COLO829 (cell line): Measurements from ENCODE around the gene SCFD2.
"Not testable (repeated sequence)": the region's sequence is repeated elsewhere in the genome, so short reads cannot be mapped to it uniquely, and the experiment has no call there.

Experiments
- DNase-seq: peaks from one replicate; pipeline ENCODE4 v3.0.0; 2012; ENCODE audit warnings: low spot score

The SCFD2 gene

DNA sequence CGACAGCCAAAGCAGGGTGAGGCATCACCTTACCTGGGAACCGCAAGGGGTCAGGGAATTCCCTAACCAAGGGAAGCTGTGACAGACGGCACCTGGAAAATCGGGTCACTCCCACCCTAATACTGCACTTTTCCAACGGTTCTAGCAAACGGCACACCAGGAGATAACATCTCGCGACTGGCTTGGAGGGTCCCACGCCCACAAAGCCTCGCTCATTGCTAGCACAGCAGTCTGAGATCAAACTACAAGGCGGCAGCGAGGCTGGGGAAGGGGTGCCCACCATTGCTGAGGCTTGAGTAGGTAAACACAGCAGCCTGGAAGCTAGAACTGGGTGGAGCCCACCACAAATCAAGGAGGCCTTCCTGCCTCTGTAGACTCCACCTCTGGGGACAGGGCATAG lies 25.7 kb downstream of the SCFD2 start:
- DNase-seq = not testable (repeated sequence)

DNA sequence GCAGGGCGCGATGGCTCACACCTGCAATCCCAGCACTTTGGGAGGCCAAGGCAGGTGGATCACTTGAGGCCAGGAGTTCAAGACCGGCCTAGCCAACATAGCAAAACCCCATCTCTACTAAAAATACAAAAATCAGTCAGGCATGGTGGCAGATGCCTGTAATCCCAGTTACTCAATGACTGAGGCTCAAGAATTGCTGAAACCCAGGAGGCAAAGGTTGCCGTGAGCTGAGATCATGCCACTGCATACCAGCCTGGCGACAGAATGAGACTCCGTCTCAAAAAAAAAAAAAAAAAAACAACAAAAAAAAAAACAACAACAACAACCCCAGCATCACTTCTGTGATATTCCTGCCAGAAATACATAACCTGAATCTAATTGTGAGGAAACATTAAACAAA lies 30.9 kb downstream of the SCFD2 start:
- not testable (repeated sequence) for DNase-seq

DNA sequence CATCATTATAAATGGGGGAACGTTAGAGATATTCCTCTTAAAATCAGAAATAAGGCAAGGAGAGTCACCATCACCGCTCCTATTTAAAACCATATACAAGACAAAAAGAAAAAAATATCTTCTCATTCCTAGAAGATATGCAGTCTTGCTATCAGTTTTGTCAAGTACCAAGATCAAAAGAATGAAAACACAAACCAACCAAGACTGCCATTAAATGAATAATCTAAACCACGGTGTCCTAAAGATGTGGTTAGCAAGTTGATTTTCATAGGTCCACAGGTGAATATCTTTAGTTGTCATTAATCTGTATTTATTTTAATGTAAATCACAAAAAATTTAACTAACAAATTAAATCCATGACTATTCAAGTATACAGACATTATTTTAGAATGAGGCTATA lies 39.3 kb downstream of the SCFD2 start:
- no peak for DNase-seq

DNA sequence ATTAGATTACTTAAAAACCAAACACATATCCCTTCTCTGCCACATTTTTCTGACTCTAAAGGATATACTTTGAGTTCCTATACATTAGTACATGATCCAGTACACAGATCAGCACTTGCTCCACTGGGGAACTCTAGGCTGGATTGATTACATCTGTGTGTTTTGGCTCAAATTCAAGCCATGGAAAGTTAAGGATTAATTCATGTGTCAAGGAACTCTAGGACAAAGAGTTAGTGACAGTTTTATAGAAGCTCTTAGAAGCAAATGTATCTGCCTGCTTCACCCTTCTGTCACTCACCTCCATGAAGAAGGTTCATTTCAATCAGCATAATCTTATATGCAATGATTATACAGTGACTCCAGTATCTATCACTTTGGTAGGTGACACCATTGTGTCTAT lies 43.2 kb downstream of the SCFD2 start:
- no peak for DNase-seq

DNA sequence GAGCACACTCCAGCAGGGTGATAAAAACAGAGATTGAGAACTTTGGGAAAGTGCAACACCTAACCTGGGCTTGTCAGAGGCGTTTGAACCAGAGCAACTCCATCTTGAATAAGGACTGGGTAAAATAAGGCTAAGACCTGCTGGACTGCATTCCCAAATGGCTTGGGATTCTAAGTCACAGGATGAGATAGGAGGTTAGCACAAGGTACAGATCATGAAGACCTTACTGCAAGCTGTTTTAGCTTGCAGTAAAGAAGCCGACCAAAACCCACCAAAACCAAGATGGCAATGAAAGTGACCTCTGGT lies 43.9 kb downstream of the SCFD2 start:
- no peak for DNase-seq

DNA sequence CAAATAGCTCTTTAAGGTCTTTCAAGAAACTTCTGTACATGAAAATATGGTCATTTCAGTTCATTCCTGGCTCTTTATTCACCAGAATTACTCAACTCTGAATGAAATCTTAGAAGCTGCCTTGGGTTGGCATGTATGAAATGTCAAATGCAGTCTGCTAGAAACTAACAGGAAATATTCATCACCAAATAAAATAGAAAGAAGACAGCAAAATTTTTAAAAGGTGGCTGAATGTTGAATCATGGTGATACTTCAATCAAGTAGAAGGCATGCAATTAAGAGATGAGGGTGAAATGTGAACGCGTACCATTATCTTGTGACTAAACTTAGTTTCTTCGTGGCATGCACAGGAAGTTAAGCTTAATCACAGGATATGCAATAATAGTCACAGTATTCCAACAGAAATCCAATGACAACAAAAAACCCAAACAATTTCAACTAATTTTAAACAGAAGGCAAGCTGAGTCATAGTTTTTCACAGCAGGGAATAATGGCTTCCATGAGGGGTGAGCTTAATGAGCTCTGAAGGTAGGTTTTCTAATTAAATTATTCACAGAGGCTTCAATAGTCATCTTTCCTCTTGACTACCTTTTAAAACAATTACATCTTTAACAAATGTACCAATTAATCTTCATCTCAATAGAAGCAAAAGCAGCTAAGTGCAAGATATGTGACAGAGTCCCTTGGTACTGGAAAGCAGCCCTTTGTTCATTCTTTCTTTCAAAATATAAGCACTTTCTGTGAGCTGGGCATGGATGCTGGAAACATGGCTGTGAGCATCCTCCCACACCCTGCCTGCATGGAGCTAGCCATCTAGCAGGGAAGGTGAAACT lies 44.5 kb downstream of the SCFD2 start:
- DNase-seq = peak; percentile 89

DNA sequence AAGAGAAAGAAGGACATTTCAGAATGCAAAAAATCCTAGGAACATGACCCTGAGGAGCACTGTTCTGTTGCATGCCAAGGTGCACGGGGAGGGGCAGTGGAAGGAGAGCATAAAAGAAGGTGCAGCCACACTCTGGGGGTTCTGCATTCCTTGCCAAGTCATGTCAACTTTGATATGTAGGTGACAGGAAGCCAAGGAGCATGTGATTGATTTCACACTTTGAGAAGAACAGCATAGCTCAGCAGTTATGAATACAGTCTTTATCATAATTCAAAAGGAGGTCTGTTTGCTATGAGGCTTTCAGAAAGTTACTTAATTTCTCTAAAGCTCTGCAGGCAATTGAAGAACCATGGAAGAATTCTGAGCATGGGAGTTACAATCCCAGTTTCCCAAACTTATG lies 50.6 kb downstream of the SCFD2 start:
- DNase-seq = peak; percentile 89

DNA sequence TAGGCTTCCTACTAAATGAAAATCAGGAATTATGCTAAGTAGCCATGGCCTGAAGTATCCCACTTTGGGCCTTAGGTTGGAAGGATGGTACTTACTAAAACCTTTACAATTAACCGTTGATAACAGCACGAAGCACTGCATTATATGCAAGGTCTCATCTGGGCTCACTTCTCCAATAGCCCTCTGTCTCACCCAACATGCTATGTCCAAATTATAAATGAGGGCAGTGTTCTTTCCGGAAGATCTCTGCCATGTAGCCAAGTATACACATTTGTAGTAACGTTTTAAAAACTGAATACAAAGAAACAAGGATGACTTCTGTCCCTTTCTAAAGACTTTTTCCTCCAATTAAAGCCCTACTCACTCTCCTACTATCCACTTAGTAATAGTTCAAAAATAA lies 51.6 kb downstream of the SCFD2 start:
- DNase-seq = peak; percentile 85

DNA sequence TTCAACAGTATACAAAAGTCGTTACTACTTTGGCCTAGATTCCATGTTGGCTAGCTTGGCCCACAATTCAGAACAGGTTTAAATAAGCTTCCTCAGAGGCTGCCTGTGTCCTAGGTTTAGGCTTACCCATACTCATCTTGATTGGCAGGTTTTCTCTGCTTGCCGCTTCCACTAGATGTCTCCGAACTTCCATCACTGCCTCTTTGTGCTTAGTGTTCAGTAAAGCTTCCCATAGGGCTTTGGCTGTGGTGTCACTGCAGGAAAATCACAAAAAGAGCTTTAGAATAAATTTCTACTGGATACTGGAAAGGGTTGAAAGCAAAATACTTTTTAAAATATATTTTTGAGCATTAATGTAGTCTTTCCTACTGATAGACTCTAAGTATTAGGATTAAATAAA lies 52.4 kb downstream of the SCFD2 start:
- peak; percentile 90 for DNase-seq

DNA sequence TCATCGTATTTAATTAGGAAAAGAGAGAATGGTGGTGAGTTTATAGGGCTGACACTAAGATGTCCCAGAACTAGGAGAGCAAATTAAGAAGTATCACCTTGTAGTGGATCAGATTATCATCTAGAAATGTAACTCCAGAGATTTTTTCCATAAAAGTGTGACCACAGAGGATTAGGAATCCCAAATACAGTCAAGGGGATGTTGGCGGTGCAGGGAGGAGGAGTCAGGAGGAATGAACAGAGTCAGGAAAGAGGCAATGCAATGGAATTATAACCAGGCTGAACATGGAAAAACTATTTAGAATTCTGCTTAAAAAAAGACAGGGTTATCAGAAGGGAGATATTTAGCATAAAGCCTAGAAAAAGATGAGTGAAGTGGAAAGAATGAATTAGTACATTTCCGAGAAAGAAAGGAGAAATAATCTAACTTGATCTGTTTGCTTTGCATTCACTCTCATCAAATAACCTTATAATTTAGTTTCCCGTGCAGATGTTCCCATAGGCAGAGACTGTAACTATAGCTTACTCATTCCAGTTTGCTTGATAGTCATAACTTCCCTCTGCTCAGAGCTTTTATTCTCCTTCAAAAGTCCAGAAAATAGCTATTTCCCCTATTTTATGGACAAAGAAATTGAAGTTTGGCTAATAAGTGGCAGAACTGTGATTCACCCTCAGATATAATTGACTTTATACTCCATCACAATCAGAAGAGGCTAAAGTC lies 56.4 kb downstream of the SCFD2 start:
- no peak for DNase-seq

DNA sequence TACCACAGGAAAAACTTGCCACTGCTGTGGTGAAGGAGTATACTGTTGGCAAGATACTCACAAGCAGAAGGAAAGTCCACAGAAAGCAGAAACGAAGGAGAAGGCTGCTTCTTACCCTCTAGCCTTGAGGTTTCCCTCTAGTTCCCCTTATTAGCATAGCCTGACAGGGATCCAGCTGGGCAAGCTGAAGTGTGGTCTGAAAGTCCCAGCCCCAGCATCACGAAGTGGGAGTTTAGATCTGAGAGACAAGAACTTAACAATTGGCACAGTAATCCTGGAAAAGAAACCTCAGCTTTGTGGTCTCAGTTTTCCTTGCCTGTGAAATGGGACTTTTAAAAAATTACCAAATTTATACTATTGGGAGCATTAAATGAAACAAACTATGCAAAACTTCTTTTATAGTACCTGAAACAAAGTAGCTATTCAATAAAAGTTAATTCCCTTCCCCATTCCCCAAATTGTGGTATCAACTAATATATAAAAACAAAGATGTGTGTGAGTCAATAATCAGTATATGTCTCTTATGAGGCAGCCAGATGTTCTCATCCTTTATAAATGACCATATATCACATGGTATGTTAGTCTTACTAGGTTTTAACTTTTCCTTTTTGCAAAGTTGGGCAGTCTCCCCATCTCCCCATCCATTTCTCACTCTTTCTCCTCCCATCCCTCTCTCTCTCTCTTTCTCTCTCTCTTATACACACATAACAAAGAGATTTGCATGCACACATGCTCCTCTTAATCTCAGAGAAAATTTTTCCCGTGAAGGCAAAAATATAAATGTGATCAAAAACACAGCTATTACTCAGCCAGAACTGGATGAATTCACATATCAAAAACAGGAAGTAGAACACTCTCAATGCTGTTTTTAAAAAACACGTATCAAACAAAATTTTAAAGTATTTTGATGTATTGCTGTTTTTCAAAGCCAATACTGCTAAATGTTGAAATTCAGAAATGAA lies 57.8 kb downstream of the SCFD2 start:
- no peak for DNase-seq

DNA sequence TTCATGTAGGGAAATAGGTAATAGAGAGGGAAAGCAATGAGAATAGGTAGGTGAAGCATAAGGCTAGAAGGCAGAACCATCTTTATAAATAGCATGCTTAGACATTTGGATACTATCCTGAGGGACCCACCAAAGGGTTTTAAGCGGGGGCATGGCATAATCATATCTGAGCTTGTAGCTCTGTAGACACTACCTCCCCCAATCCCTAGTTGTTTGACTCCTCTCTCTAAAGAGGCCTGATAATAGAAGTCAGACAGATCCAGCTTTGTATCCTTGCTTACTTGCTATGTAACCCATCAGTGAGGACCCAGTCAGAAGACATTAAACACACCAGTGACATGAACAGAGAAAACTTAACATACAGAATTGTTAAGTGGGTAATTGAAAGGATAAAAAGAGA lies 58.7 kb downstream of the SCFD2 start:
- no peak for DNase-seq

DNA sequence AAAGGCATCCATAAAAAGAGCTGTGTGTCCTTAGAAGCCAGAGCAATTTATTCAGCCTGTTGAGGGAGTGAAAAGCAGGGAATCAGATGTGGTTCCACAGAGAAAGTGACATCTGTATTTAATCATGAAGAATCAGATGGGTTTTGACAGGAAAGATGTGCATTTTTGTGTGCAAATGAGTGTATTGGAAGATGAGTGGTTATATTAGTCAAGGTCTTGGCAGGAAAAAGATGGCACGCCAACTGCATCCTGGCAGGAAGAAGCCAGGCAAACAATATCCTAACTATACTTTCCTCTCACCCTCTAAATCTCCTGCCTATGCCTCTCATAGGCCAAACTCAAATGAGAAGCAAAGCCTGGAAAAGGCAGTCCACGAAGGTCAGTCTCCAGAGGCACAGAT lies 59.1 kb downstream of the SCFD2 start:
- DNase-seq = no peak

DNA sequence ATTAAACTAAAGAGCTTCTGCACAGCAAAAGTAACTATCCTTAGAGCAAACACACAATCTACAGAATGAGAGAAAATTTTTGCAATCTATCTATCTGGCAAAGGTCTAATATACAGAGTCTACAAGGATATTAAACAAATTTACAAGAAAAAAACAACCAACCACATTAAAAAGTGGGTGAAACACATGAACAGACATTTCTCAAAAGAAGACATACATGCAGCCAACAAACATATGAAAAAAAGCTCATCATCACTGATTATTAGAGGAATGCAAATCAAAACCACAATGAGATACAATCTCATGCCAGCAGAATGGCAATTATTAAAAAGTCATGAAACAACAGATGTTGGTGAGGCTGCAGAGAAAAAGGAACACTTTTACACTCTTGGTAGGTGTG lies 73.7 kb downstream of the SCFD2 start:
- DNase-seq = not testable (repeated sequence)

DNA sequence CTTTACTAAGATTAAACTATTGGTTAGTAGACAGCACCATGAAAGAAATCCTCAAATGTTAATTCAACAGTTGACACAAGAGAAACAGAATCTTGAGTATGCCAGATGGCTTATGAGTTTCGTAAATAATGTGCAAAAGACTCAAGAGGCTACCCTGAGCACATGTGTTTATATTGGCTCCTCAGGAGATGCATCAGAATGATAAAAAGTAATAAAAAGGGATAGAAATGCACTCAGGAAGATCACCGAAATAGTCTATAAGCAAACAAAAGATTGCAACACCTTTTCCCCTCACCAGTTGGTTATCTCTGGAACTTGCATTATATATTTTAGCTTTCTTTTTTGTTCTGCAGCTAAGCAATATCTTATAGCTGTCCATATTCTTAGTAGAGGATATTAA lies 84.4 kb downstream of the SCFD2 start:
- no peak for DNase-seq

DNA sequence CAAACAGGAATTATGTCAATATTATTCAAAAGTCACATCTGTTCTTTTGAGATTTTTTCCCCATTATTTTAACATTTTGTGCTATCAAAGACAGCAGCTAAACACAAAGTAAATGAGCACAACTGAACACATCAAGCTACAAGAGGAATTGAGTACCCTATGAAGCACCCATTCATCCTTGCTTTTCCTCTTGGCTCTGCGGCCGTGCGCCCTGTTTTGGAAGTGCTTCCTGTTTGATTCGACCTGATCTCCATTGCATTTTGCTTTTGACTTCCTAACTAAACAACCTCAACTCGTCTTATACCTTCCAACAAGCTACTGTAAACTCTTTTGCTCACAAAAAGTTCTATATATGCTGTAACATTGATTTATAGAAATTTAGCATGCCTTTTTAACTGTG lies 85.0 kb downstream of the SCFD2 start:
- no peak for DNase-seq

DNA sequence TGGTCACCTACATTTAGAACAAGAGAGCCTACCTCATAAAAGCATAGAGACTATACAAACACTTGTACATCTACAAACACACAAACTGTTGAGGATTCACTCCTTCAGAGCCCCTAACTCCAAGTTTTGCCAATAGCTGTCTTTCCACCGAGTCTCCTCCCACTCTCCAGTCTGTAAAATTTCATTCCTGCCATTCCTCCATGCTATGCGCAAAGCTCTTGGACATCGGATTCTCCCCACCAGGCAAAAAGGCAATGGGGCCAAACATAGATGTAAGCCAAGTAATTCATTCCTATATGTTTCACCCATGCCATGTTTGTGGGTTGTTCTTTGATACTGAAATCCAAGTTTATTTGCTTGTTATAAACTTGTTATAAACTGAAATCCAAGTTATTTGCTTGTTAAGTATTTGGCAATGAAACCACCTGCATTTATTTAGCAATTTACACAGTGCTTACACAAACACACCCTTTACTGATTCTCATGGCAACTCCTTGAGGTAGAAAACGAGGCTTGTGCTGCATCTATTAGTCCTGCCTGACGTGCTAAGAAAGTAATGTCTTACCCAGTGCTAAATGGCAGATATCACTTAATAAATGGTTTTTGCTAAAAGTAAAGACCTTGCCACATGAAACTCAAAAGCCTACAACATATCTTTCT lies 91.1 kb downstream of the SCFD2 start:
- no peak for DNase-seq

DNA sequence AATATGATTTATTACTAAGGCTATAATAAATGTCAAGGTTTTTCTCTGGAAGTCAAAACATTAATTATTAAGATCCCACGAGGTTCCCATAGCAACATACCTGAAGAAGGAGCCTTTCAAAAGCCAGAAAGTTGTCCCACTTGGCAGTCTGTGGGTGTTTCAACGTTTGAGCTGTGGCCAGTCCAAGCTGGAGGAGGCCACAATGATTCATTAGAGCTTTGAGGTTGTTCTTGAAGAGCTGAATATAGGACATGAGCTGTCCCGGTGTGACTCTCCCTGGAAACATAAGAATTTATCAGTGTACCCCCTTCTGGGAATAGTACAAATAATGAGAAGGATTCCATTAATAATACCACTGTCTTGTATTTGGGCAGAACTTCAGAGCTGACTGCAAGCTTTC lies 92.1 kb downstream of the SCFD2 start:
- DNase-seq = no peak

DNA sequence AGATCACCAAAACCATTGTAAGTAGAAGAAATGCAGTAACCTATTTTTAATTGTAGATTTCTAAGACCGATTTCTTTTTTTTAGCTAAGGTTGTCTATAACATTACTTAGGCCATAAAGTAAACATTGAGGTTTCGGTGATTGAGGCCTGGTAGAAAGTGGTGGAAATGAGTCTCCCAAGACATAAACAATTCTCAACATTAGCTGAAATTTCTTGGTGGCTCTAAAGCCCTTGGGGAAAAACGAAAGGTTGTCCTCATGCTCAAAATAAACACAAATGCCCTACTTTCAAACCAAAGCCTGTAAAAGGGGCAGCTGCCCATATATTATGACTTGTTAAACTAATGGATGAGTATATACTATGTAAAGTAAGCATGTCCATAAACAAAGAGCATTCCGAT lies 98.8 kb downstream of the SCFD2 start:
- DNase-seq = no peak

DNA sequence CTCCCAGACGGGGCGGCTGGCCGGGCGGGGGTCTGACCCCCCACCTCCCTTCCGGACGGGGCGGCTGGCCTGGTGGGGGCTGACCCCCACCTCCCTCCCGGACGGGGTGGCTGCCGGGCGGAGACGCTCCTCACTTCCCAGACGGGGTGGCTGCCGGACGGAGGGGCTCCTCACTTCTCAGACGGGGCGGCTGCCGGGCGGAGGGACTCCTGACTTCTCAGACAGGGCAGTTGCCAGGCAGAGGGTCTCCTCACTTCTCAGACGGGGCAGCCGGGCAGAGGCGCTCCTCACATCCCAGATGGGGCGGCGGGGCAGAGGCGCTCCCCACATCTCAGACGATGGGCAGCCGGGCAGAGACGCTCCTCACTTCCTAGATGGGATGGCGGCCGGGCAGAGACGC lies 109.9 kb downstream of the SCFD2 start:
- not testable (repeated sequence) for DNase-seq

DNA sequence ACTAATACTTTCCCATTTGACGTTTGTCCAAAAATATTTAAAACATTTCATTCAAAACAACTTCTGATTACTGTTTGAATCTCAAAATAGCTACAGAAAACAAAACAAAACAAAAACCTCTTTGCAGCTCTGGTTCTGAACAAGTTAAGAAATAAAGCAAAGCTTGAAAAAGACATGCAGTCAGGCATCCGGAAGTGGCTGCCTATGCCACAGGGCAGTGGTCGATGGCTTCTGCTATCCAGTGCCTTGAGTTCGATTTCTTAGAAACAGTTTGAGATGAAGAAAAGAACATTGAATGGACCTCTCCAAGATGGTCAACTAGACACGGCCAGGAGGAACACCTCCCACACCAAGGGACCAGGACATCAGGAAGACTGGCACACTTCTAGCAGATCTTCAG lies 125.3 kb downstream of the SCFD2 start:
- DNase-seq = no peak

DNA sequence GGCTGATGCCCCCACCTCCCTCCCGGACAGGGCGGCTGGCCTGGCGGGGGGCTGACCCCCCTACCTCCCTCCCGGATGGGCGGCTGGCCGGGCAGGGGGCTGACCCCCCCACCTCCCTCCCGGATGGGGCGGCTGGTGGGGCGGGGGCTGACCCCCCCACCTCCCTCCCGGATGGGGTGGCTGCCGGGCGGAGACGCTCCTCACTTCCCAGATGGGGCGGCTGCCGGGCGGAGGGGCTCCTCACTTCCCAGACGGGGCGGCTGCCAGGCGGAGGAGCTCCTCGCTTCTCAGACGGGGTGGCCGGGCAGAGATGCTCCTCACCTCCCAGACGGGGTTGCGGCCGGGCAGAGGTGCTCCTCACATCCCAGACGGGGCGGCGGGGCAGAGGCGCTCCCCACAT lies 127.5 kb downstream of the SCFD2 start:
- DNase-seq = not testable (repeated sequence)
